ENCODE results near the gene MYO5B.
"Not testable (repeated sequence)": the region's sequence is repeated elsewhere in the genome, so short reads cannot be mapped to it uniquely, and the experiment has no call there.

DNA sequence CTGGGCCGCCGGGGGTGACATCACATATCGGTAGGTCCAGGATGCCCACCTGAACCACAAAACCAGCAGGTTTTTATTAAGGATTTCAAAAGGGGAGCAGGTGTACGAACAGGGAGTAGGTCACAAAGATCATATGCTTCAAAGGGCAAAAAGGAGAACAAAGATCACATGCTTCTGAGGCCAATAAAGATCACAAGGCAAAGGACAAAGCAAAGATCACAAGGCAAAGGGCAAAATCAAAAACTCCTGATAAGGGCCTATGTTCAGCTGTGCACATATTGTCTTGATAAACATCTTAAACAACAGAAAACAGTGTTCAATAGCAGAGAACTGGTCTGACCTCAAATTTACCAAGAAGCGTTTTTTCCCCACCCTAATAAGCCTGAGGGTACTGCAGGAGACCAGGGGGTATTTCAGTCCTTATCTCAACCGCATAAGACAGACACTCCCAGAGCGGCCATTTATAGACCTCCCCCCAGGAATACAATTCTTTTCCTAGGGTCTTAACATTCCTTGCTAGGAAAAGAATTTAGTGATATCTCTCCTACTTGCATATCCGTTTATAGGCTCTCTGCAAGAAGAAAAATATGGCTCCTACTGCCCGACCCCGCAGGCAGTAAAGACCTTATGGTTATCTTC lies 386.3 kb downstream of the MYO5B start:
- TF ChIP-seq, protein P1, sequence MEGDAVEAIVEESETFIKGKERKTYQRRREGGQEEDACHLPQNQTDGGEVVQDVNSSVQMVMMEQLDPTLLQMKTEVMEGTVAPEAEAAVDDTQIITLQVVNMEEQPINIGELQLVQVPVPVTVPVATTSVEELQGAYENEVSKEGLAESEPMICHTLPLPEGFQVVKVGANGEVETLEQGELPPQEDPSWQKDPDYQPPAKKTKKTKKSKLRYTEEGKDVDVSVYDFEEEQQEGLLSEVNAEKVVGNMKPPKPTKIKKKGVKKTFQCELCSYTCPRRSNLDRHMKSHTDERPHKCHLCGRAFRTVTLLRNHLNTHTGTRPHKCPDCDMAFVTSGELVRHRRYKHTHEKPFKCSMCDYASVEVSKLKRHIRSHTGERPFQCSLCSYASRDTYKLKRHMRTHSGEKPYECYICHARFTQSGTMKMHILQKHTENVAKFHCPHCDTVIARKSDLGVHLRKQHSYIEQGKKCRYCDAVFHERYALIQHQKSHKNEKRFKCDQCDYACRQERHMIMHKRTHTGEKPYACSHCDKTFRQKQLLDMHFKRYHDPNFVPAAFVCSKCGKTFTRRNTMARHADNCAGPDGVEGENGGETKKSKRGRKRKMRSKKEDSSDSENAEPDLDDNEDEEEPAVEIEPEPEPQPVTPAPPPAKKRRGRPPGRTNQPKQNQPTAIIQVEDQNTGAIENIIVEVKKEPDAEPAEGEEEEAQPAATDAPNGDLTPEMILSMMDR (IDR thresholded peaks at IDR 0.05): not testable (repeated sequence)
- not testable (repeated sequence) for TF ChIP-seq EZH2 (IDR thresholded peaks at IDR 0.05; ENCODE audit: borderline replicate concordance, insufficient read depth, low read depth, low read length, poor library complexity, severe bottlenecking)

Data from B cell (primary cell).